Urothelium cell line (cell line): ENCODE results near the gene FYCO1.

ENCODE experiments used
- DNase-seq: peaks from one replicate; pipeline ENCODE4 v3.0.0; 2011; ENCODE audit warnings: low spot score, mixed read lengths
- FAIRE-seq: peaks from 2 replicates; lab custom pipeline; 2011; peaks lifted over from hg19 to GRCh38; lab: Jason Lieb, UNC

The FYCO1 gene

GRCh38 chr3:45868650-45869049 is 127.0 kb downstream of the FYCO1 start:
- peak; percentile 69 for FAIRE-seq
- DNase-seq, result no peak

DNA sequence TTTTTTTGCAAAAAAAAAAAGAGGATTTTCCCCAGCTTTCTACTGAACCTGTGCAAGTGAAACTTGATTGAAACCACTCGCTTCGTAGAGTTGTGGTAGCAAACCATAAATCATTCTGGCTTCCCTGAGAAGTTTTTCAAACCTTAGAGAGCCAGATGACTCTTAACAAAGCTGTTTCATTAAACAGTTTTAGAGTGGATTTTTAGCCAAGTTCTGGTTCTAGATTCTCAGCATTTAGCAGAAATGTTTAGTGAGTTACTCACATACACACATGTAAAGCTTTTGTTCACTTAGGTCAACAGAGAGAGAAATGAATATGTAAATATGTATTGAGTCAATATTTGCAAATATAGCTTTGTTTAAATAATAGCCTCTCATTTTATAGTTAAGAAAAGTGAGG is 127.4 kb downstream of the FYCO1 start:
- DNase-seq, result no peak

More for the DNA sequence above, 127.4 kb downstream of the FYCO1 start:
- FAIRE-seq, result no peak
